Osteocyte (in vitro differentiated cells): ENCODE data around the gene METRN. TPM values are rescaled to one million over a fixed set of nuclear protein-coding genes. Genes with fewer than 3 reads are reported as not detected.

Experiments used
- DNase-seq: peaks from one replicate; pipeline ENCODE4 v3.0.0; 2021; ENCODE audit warnings: mixed read lengths; ENCODE audit not compliant: unreplicated experiment; ENCODE audit errors: extremely low spot score
- H3K27ac Mint-ChIP-seq: one replicate; pipeline ENCODE4 v1.8.0; 2021; ENCODE audit warnings: mild to moderate bottlenecking, mixed read lengths; ENCODE audit not compliant: unreplicated experiment
- H3K27me3 Mint-ChIP-seq: one replicate; pipeline ENCODE4 v1.8.0; 2021; ENCODE audit warnings: mixed read lengths; ENCODE audit not compliant: unreplicated experiment
- H3K36me3 Mint-ChIP-seq: one replicate; pipeline ENCODE4 v1.8.0; 2021; ENCODE audit warnings: mixed read lengths; ENCODE audit not compliant: unreplicated experiment
- H3K4me1 Mint-ChIP-seq: one replicate; pipeline ENCODE4 v1.8.0; 2021; ENCODE audit warnings: mixed read lengths; ENCODE audit not compliant: unreplicated experiment
- H3K4me3 Mint-ChIP-seq: one replicate; pipeline ENCODE4 v1.8.0; 2021; ENCODE audit warnings: mild to moderate bottlenecking, moderate library complexity, mixed read lengths; ENCODE audit not compliant: unreplicated experiment
- H3K9me3 Mint-ChIP-seq: one replicate; pipeline ENCODE4 v1.8.0; 2021; ENCODE audit warnings: mixed read lengths; ENCODE audit not compliant: unreplicated experiment
- total RNA-seq: library from RNA; stranded (reverse); gene quantifications from 2 replicates; pipeline ENCODE4 v1.2.1, GENCODE V29; 2021
- TF ChIP-seq, protein P1 (sequence below): fragments of 200-600 bp; sonication (generic); IDR thresholded peaks from 2 replicates; pipeline ENCODE4 v1.5.0; 2021; ENCODE audit warnings: antibody characterized with exemption, mild to moderate bottlenecking, moderate library complexity

Gene METRN
- total RNA-seq, 1 donor from 2014 or later = 49.7 TPM

DNA sequence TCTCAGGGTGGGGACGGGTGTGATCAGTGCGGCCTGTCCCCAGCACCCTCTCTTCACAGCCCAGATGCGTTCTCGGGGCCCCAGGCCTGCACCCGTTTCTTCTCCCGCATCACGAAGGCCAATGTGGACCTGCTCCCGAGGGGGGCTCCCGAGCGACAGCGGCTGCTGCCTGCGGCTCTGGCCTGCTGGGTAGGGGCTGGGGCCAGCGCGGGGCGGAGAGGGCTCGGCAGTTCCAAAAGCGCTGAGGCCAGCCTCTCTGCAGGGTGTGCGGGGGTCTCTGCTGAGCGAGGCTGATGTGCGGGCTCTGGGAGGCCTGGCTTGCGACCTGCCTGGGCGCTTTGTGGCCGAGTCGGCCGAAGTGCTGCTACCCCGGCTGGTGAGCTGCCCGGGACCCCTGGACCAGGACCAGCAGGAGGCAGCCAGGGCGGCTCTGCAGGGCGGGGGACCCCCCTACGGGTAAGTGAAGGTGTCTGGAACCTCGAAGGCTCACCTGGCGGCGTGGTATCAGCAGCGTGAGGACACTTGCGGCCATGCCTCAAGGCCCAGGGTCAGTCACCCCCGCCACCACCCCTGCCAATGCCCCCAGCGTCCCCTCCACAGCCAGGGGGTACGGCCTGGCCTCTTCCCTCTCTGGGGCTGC, 50.0 kb downstream of the METRN start:
- TF ChIP-seq, protein P1, sequence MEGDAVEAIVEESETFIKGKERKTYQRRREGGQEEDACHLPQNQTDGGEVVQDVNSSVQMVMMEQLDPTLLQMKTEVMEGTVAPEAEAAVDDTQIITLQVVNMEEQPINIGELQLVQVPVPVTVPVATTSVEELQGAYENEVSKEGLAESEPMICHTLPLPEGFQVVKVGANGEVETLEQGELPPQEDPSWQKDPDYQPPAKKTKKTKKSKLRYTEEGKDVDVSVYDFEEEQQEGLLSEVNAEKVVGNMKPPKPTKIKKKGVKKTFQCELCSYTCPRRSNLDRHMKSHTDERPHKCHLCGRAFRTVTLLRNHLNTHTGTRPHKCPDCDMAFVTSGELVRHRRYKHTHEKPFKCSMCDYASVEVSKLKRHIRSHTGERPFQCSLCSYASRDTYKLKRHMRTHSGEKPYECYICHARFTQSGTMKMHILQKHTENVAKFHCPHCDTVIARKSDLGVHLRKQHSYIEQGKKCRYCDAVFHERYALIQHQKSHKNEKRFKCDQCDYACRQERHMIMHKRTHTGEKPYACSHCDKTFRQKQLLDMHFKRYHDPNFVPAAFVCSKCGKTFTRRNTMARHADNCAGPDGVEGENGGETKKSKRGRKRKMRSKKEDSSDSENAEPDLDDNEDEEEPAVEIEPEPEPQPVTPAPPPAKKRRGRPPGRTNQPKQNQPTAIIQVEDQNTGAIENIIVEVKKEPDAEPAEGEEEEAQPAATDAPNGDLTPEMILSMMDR = no peak
- H3K27me3 Mint-ChIP-seq = no peaks in the 10 kb centered on the region

GRCh38 chr16:765488-765865, 50.6 kb downstream of the METRN start:
- Mint-ChIP-seq H3K4me3 (no peak overlapping the region), H3K36me3 (no peaks in the 10 kb centered on the region), H3K27me3 (no peaks in the 10 kb centered on the region), H3K9me3 (no peaks in the 10 kb centered on the region), H3K27ac (no peak overlapping the region), H3K4me1 (no peaks in the 10 kb centered on the region)
- TF ChIP-seq, protein P1 = no peak
- peak; percentile 83 for DNase-seq

More for the DNA sequence above, 50.0 kb downstream of the METRN start:
- Mint-ChIP-seq H3K36me3 (no peaks in the 10 kb centered on the region), H3K27ac (no peak overlapping the region), H3K4me3 (no peak overlapping the region), H3K4me1 (no peaks in the 10 kb centered on the region), H3K9me3 (no peaks in the 10 kb centered on the region)
- DNase-seq = peak; percentile 84

DNA sequence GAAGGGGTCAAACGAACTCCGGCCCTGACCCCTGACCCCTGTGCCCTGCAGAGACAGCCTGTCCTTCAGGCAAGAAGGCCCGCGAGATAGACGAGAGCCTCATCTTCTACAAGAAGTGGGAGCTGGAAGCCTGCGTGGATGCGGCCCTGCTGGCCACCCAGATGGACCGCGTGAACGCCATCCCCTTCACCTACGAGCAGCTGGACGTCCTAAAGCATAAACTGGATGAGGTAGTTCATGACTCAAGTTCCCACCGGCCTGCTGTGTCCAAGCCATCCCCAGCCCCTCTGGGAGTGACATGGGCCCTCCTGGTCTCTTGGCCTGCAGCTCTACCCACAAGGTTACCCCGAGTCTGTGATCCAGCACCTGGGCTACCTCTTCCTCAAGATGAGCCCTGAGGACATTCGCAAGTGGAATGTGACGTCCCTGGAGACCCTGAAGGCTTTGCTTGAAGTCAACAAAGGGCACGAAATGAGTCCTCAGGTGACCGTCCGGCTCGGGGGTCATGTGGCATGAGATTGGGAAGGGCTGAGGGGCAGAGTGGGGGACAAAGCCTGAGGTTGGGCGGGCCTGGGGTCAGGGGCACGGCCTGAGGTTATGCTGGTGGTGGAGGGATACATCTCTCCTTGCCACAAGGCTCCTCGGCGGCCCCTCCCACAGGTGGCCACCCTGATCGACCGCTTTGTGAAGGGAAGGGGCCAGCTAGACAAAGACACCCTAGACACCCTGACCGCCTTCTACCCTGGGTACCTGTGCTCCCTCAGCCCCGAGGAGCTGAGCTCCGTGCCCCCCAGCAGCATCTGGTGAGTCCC, 51.3 kb downstream of the METRN start:
- DNase-seq = no peak
- no peak overlapping the region for H3K27ac Mint-ChIP-seq
- no peaks in the 10 kb centered on the region for H3K36me3 Mint-ChIP-seq
- TF ChIP-seq, protein P1 = no peak
- no peaks in the 10 kb centered on the region for H3K4me1 Mint-ChIP-seq
- H3K27me3 Mint-ChIP-seq = no peaks in the 10 kb centered on the region
- no peaks in the 10 kb centered on the region for H3K9me3 Mint-ChIP-seq
- H3K4me3 Mint-ChIP-seq = no peak overlapping the region

DNA sequence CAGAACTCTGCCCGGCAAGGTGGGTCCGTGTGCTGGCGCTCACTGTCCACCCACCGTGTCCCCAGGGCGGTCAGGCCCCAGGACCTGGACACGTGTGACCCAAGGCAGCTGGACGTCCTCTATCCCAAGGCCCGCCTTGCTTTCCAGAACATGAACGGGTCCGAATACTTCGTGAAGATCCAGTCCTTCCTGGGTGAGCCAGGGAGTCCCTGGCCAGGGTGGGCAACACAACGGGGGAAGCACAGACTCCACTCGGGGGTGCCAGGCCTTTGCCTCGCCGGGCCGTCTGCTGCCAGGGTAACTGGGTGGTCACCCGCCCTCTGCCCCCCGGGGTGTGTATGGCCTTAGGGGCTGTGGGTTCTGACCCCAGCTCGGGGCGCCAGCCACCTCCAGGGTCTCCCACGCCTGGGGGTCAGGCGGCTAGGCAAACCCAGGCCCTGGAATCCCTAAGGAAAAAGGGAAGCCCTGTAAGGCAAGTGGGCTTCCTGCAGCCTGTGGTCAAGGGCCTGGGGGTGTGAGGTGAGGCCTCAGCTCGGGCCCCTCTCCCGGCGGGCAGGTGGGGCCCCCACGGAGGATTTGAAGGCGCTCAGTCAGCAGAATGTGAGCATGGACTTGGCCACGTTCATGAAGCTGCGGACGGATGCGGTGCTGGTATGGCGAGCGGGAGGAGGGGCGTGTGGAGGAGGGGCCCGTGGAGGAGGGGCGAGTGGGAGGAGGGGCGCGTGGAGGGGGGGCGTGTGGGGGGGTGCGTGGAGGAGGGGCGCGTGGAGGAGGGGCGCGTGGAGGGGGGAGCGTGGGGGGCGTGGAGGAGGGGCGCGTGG, 52.1 kb downstream of the METRN start:
- no peak for DNase-seq
- no peak overlapping the region for H3K27ac Mint-ChIP-seq
- H3K9me3 Mint-ChIP-seq = no peaks in the 10 kb centered on the region
- H3K4me1 Mint-ChIP-seq = no peaks in the 10 kb centered on the region
- no peaks in the 10 kb centered on the region for H3K27me3 Mint-ChIP-seq
- TF ChIP-seq, protein P1 = no peak
- no peak overlapping the region for H3K4me3 Mint-ChIP-seq
- no peaks in the 10 kb centered on the region for H3K36me3 Mint-ChIP-seq
